Measurements from ENCODE around the gene CACNB3. TPM values are rescaled to one million over a fixed set of nuclear protein-coding genes. Genes with fewer than 3 reads are reported as not detected.

Gene CACNB3
- total RNA-seq, 4 donors from 2014 or later = 13.4 to 19.5 (median 14.0) TPM

DNA sequence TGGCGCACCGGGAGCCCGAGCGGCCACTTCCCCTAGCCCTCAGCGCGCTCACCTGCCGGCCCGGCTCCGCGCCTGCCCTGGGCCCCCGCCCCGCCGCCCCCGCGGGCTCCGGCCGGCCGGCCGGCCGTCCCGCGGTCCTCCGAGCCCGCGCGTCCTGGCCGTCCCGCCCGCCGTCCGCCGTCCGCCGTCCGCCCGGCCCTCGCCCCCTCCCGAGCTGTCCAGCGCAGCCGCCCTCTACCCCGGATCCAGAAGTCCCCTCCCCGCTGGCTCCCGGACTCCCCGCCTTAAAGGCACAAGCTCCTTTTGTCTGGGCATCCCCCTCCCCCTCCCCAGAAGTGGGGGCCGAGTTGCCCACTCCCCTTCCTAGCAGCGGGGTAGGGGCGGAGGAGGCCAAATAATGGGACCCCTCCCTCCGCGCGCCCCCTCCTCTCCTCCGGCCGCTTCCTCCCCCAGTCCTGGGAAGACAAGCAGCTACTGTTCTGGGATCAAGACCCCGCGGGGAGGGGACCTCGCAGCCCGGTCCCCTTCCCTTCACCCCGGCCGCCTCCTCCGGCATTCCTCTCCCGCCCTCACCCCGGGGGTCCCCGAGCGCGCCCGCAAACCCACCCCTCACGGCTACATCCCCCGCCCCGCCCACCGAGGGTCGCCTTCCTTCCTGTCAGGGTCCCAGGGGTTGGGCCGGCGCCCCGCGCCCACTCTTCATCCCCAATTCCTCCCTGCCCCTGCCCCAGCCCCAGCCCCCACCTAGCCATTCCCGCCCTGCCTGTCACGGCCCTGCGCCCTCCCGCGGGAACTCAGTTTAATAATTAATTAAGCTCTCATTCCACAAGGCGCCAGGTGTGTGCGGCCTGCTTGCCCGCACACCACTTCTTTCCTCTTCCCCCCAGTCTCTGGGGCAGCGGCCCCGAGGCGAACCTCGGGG lies 29.2 kb upstream of the CACNB3 start, which contains the start of gene ADCY6:
Gene ADCY6, minus strand, starts transcription at position 236 of the 922 bp plus-strand sequence. CDS start 5,655 bp downstream, outside the sequence.
- peak within 1 kb of the TSS; percentile 79 to 92 (median 87) for H3K4me3 ChIP-seq
- TF ChIP-seq, protein P1, sequence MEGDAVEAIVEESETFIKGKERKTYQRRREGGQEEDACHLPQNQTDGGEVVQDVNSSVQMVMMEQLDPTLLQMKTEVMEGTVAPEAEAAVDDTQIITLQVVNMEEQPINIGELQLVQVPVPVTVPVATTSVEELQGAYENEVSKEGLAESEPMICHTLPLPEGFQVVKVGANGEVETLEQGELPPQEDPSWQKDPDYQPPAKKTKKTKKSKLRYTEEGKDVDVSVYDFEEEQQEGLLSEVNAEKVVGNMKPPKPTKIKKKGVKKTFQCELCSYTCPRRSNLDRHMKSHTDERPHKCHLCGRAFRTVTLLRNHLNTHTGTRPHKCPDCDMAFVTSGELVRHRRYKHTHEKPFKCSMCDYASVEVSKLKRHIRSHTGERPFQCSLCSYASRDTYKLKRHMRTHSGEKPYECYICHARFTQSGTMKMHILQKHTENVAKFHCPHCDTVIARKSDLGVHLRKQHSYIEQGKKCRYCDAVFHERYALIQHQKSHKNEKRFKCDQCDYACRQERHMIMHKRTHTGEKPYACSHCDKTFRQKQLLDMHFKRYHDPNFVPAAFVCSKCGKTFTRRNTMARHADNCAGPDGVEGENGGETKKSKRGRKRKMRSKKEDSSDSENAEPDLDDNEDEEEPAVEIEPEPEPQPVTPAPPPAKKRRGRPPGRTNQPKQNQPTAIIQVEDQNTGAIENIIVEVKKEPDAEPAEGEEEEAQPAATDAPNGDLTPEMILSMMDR (IDR thresholded peaks at IDR 0.05) = no peak
- peak in 1 of 4 donors; percentile 18 for TF ChIP-seq POLR2A (IDR thresholded peaks at IDR 0.05)
- H3K27ac ChIP-seq = peak within 1 kb of the TSS; percentile 90 to 92 (median 91)
- no peaks in the 10 kb centered on the region for H3K36me3 ChIP-seq
- WGBS, 2 donors = 0% methylated on average over 6 to 8 of the region's 86 CpGs
- H3K4me1 ChIP-seq = peaks cover 17 to 46% (median 21%) of the 10 kb centered on the region in 3 donors
- intact Hi-C loops (cut with DNase I) = no loop called here
- no peaks in the 10 kb centered on the region for H3K9me3 ChIP-seq
- no peak for DNase-seq
- H3K27me3 ChIP-seq = no peaks in the 10 kb centered on the region

DNA sequence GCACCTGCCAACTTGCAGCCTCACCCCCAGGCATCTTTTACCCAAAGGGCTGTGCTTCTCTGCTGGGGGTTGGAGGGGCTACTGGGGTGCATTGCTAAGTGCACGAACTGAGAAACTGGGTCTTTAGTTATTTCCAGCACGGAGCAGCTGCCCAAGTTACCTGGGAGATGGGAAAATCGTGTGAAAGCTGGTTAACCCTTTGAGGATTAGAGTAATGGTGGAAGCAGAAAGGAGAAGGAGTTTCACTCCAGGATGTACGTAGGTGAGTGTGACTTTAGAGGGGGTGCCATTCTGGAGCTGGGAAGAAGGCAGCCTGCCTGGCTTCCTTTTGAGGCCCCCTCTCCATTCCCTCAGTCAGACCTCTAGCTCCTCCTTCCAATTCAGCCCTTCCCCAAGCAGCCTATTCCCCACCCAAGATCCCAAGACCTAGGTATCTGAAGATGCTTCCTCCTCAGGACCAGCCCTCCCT lies 28.4 kb upstream of the CACNB3 start:
- no peaks in the 10 kb centered on the region for H3K36me3 ChIP-seq
- H3K27me3 ChIP-seq = no peaks in the 10 kb centered on the region
- TF ChIP-seq, protein P1 (IDR thresholded peaks at IDR 0.05) = no peak
- no peak for TF ChIP-seq POLR2A (IDR thresholded peaks at IDR 0.05)
- H3K4me3 ChIP-seq = peak overlapping the region; percentile 79 to 92 (median 87)
- intact Hi-C loops (cut with DNase I) = no loop called here
- peaks cover 17 to 51% (median 21%) of the 10 kb centered on the region in 3 donors for H3K4me1 ChIP-seq
- DNase-seq = no peak
- WGBS, 2 donors = 20 to 24% methylated on average over 4 of the region's 4 CpGs
- H3K9me3 ChIP-seq = no peaks in the 10 kb centered on the region
- H3K27ac ChIP-seq = peak overlapping the region; percentile 90 to 92 (median 91)

DNA sequence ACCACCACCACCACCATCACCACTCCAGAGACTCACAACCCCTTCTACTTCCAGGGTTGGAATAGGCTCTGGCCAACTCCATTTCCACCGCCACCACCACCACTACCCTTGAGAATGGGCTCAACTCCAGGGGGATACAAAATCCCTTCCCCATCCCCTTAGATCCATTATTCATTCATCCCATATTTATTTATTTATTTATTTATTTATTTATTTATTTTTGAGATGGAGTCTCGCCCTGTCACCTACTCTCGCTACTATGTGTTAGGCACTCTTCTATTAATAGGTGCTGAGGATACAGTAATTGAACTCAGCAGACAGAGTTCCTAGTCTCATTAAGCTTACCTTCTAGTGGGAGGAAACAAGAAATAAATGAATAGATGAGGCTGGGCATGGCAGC lies 24.6 kb upstream of the CACNB3 start:
- Histone ChIP-seq H3K27me3 (no peaks in the 10 kb centered on the region), H3K4me1 (peaks cover 11 to 33% (median 13%) of the 10 kb centered on the region in 3 donors), H3K27ac (no peak overlapping the region), H3K36me3 (no peaks in the 10 kb centered on the region), H3K9me3 (no peaks in the 10 kb centered on the region), H3K4me3 (no peak overlapping the region)
- 87 to 96% methylated on average over 3 of the region's 3 CpGs for WGBS, 2 donors
- intact Hi-C loops (cut with DNase I) = no loop called here
- TF ChIP-seq, protein P1 (IDR thresholded peaks at IDR 0.05) = no peak
- TF ChIP-seq POLR2A (IDR thresholded peaks at IDR 0.05) = no peak
- no peak for DNase-seq

DNA sequence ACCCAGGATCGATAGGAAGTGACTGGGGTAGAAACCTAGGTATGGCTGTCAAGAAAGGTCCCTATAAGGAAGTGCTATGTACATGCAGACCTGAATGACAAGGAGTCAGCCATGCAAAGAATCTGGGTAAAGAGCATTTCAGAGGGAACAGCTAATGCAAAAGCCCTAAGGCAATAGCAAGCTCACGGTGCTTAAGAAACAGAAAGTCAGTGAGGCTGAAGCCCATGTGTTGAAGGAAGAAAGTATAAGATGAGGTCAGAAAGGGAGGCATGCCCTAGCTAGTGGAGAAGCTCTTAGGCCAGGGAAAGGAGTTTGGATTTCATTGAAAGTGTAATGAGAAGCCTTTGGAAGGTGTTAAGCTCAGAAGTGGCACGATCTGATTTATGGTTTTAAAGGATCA lies 23.4 kb upstream of the CACNB3 start:
- peak overlapping the region; percentile 42 to 67 (median 55) for H3K27ac ChIP-seq
- no peak for TF ChIP-seq POLR2A (IDR thresholded peaks at IDR 0.05)
- TF ChIP-seq, protein P1 (IDR thresholded peaks at IDR 0.05) = no peak
- peaks cover 8 to 24% (median 9%) of the 10 kb centered on the region in 3 donors for H3K4me1 ChIP-seq
- no peak overlapping the region for H3K4me3 ChIP-seq
- no peaks in the 10 kb centered on the region for H3K36me3 ChIP-seq
- WGBS, 2 donors = 36 to 42% methylated on average over 3 of the region's 3 CpGs
- H3K27me3 ChIP-seq = peaks cover 0 to 8% (median 0%) of the 10 kb centered on the region in 4 donors
- H3K9me3 ChIP-seq = no peaks in the 10 kb centered on the region
- intact Hi-C loops (cut with DNase I) = loop anchor here (5.0 kb wide), 1 partner anchor 43 kb away; no protein-coding TSS in a partner anchor
- no peak for DNase-seq
